HEK293T (cell line): ENCODE measurements around the gene RPL13A.

Source experiments
- BHLHE40 ChIP-seq: fragments of 450-650 bp; IDR thresholded peaks from 2 replicates; pipeline ENCODE4 v1.6.1; 2016; ENCODE audit warnings: mild to moderate bottlenecking, moderate library complexity, borderline replicate concordance
- FOXA1 ChIP-seq: fragments of 450-650 bp; IDR thresholded peaks from 2 replicates; pipeline ENCODE4 v1.6.1; 2016; ENCODE audit warnings: mild to moderate bottlenecking
- FOXK2 ChIP-seq: fragments of 450-650 bp; IDR thresholded peaks from 2 replicates; pipeline ENCODE4 v1.6.1; 2016; ENCODE audit warnings: mild to moderate bottlenecking
- FOXM1 ChIP-seq: fragments of 450-650 bp; IDR thresholded peaks from 2 replicates; pipeline ENCODE4 v1.6.1; 2017; ENCODE audit warnings: mild to moderate bottlenecking, borderline replicate concordance
- TF ChIP-seq, protein P1 (sequence below): fragments of 450-650 bp; IDR thresholded peaks from 2 replicates; pipeline ENCODE4 v1.6.1; 2016

GRCh38 chr19:49486232-49486631 lies 1.2 kb upstream of the RPL13A start:
- no peak for TF ChIP-seq BHLHE40
- TF ChIP-seq, protein P1, sequence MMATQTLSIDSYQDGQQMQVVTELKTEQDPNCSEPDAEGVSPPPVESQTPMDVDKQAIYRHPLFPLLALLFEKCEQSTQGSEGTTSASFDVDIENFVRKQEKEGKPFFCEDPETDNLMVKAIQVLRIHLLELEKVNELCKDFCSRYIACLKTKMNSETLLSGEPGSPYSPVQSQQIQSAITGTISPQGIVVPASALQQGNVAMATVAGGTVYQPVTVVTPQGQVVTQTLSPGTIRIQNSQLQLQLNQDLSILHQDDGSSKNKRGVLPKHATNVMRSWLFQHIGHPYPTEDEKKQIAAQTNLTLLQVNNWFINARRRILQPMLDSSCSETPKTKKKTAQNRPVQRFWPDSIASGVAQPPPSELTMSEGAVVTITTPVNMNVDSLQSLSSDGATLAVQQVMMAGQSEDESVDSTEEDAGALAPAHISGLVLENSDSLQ: no peak
- no peak for TF ChIP-seq FOXK2
- TF ChIP-seq FOXA1: no peak
- no peak for TF ChIP-seq FOXM1
